H9 (cell line): Measurements from ENCODE around the gene OTOF. TPM values are rescaled to one million over a fixed set of nuclear protein-coding genes. Genes with fewer than 3 reads are reported as not detected.

Source experiments
- DNase-seq: peaks from one replicate; pipeline ENCODE4 v3.0.0-alpha.2; 2017
- H2AFZ ChIP-seq: one replicate; pipeline ENCODE4 v1.6.1; 2013; ENCODE audit warnings: mild to moderate bottlenecking, low read length, control low read depth, moderate library complexity
- H2AK5ac ChIP-seq: 2 replicates; pipeline ENCODE4 v1.6.1; 2013; ENCODE audit warnings: low read length, control low read depth, mixed read lengths; ENCODE audit not compliant: insufficient read length
- H2BK120ac ChIP-seq: one replicate; pipeline ENCODE4 v1.6.1; 2013; ENCODE audit warnings: low read depth, mild to moderate bottlenecking, low read length, control low read depth, inconsistent platforms; ENCODE audit not compliant: poor library complexity, severe bottlenecking
- H2BK12ac ChIP-seq: 2 replicates; pipeline ENCODE4 v1.6.1; 2013; ENCODE audit warnings: low read length, control low read depth, mixed read lengths, low read depth; ENCODE audit not compliant: insufficient read length
- H2BK15ac ChIP-seq: 2 replicates; pipeline ENCODE4 v1.6.1; 2013; ENCODE audit warnings: low read depth, low read length, control low read depth
- H2BK20ac ChIP-seq: one replicate; pipeline ENCODE4 v1.6.1; 2013; ENCODE audit warnings: low read depth, mild to moderate bottlenecking, low read length, control low read depth, inconsistent platforms; ENCODE audit not compliant: poor library complexity, severe bottlenecking
- H2BK5ac ChIP-seq: 2 replicates; pipeline ENCODE4 v1.6.1; 2013; ENCODE audit warnings: low read length, control low read depth, mixed read lengths; ENCODE audit not compliant: insufficient read length
- H3K14ac ChIP-seq: 2 replicates; pipeline ENCODE4 v1.6.1; 2013; ENCODE audit warnings: low read length, control low read depth; ENCODE audit not compliant: insufficient read depth
- H3K18ac ChIP-seq: 2 replicates; pipeline ENCODE4 v1.6.1; 2013; ENCODE audit warnings: low read depth, mild to moderate bottlenecking, mixed read lengths, low read length, control low read depth; ENCODE audit not compliant: insufficient read length
- H3K23ac ChIP-seq: 2 replicates; pipeline ENCODE4 v1.6.1; 2013; ENCODE audit warnings: low read length, control low read depth, mixed read lengths, low read depth; ENCODE audit not compliant: insufficient read length
- H3K23me2 ChIP-seq: 2 replicates; pipeline ENCODE4 v1.6.1; 2013; ENCODE audit warnings: low read depth, mild to moderate bottlenecking, mixed read lengths, low read length, control low read depth; ENCODE audit not compliant: insufficient read length, poor library complexity, severe bottlenecking
- H3K27ac ChIP-seq: 2 replicates; pipeline ENCODE4 v1.5.1; 2013; ENCODE audit warnings: low read length, control low read depth, mixed read lengths, low read depth; ENCODE audit not compliant: insufficient read length
- H3K27me3 ChIP-seq: 2 replicates; pipeline ENCODE4 v1.6.1; 2013; ENCODE audit warnings: low read length, control low read depth, inconsistent platforms; ENCODE audit not compliant: insufficient read depth
- H3K4ac ChIP-seq: 2 replicates; pipeline ENCODE4 v1.6.1; 2013; ENCODE audit warnings: low read depth, mild to moderate bottlenecking, control low read depth, inconsistent platforms, low read length, moderate library complexity
- H3K4me1 ChIP-seq: 2 replicates; pipeline ENCODE4 v1.6.1; 2013; ENCODE audit warnings: low read length, control low read depth, inconsistent platforms; ENCODE audit not compliant: insufficient read depth
- H3K4me2 ChIP-seq: 2 replicates; pipeline ENCODE4 v1.6.1; 2013; ENCODE audit warnings: low read length, control low read depth, mixed read lengths; ENCODE audit not compliant: insufficient read length, insufficient read depth
- H3K56ac ChIP-seq: 2 replicates; pipeline ENCODE4 v1.6.1; 2013; ENCODE audit warnings: low read depth, mild to moderate bottlenecking, mixed read lengths, low read length, control low read depth; ENCODE audit not compliant: insufficient read length
- H3K79me1 ChIP-seq: 2 replicates; pipeline ENCODE4 v1.6.1; 2013; ENCODE audit warnings: low read depth, mild to moderate bottlenecking, moderate library complexity, low read length, control low read depth, inconsistent platforms; ENCODE audit not compliant: insufficient read depth, poor library complexity, severe bottlenecking
- H3K79me2 ChIP-seq: 2 replicates; pipeline ENCODE4 v1.6.1; 2013; ENCODE audit warnings: low read length, control low read depth, inconsistent platforms; ENCODE audit not compliant: insufficient read depth
- H3K9ac ChIP-seq: 2 replicates; pipeline ENCODE4 v1.6.1; 2013; ENCODE audit warnings: low read length, control low read depth, mixed read lengths; ENCODE audit not compliant: insufficient read length; ENCODE audit errors: extremely low read depth
- H3K9me3 ChIP-seq: one replicate; pipeline ENCODE4 v1.6.1; 2013; ENCODE audit warnings: low read depth, low read length, inconsistent platforms; ENCODE audit not compliant: control insufficient read depth
- H3T11ph ChIP-seq: one replicate; pipeline ENCODE4 v1.6.1; 2013; ENCODE audit warnings: mild to moderate bottlenecking, low read length, control low read depth, inconsistent platforms
- H4K20me1 ChIP-seq: one replicate; pipeline ENCODE4 v1.6.1; 2013; ENCODE audit not compliant: control insufficient read depth, insufficient read length, insufficient read depth
- H4K5ac ChIP-seq: 2 replicates; pipeline ENCODE4 v1.6.1; 2013; ENCODE audit warnings: low read depth, mild to moderate bottlenecking, mixed read lengths, low read length, control low read depth; ENCODE audit not compliant: insufficient read length
- H4K8ac ChIP-seq: replicated peaks from 2 replicates; pipeline ENCODE4 v1.6.1; 2013; ENCODE audit warnings: low read length, control low read depth, mixed read lengths, low read depth; ENCODE audit not compliant: insufficient read length
- H4K91ac ChIP-seq: 2 replicates; pipeline ENCODE4 v1.6.1; 2013; ENCODE audit warnings: low read depth, mild to moderate bottlenecking, moderate library complexity, mixed read lengths, low read length, control low read depth; ENCODE audit not compliant: insufficient read length
- H3K27ac Mint-ChIP-seq, 3 experiments: 2 replicates in 2 of 3; 3 replicates in 1 of 3; pipeline ENCODE4 v1.8.0; 2020 to 2021; ENCODE audit warnings: mixed read lengths in 3 of 3, mild to moderate bottlenecking in 1 of 3, moderate library complexity in 1 of 3
- H3K27me3 Mint-ChIP-seq: 2 replicates; pipeline ENCODE4 v1.8.0; 2021; ENCODE audit warnings: low read depth, mild to moderate bottlenecking, moderate library complexity, mixed read lengths
- H3K36me3 Mint-ChIP-seq, 3 experiments: 2 replicates in 2 of 3; 3 replicates in 1 of 3; pipeline ENCODE4 v1.8.0; 2020 to 2021; ENCODE audit warnings: low read depth in 3 of 3, mixed read lengths in 3 of 3; ENCODE audit not compliant: insufficient read depth in 1 of 3
- H3K4me1 Mint-ChIP-seq, 2 experiments: 2 replicates each; pipeline ENCODE4 v1.8.0; 2020; ENCODE audit warnings: mixed read lengths in 2 of 2
- H3K4me3 Mint-ChIP-seq, 2 experiments: 2 replicates in 1 of 2; 3 replicates in 1 of 2; pipeline ENCODE4 v1.8.0; 2020 to 2021; ENCODE audit warnings: mild to moderate bottlenecking in 2 of 2, mixed read lengths in 2 of 2, moderate library complexity in 1 of 2
- H3K9me3 Mint-ChIP-seq, 2 experiments: 2 replicates in 1 of 2; 3 replicates in 1 of 2; pipeline ENCODE4 v1.8.0; 2020; ENCODE audit warnings: mild to moderate bottlenecking in 2 of 2, mixed read lengths in 2 of 2, moderate library complexity in 1 of 2
- CTCF ChIP-seq: fragments of 200-600 bp; sonication (generic); conservative IDR thresholded peaks from 3 replicates; pipeline ENCODE4 v1.8.0; 2021; ENCODE audit warnings: antibody characterized with exemption, mild to moderate bottlenecking
- WGBS: extraction: QIAGEN DNeasy Blood & Tissue Kit; methylation state at CpG from one replicate; pipeline ENCODE4 v1.1.7; 2013; ENCODE audit warnings: missing lambda C conversion rate, low lambda C conversion rate, mixed read lengths; ENCODE audit not compliant: insufficient read length; ENCODE audit errors: extremely low coverage; 5-methylcytosine and 5-hydroxymethylcytosine counted together
- total RNA-seq: library from RNA; stranded (reverse); gene quantifications from 2 replicates; pipeline ENCODE4 v1.2.1, GENCODE V29; 2021

OTOF gene
- total RNA-seq, 1 experiment from 2014 or later = 0.35 TPM

GRCh38 chr2:26519396-26520147 lies 41.6 kb upstream of the OTOF start:
- Histone ChIP-seq H4K20me1 (no peaks in the 10 kb centered on the region), H4K91ac (no peak overlapping the region), H3K9ac (no peak overlapping the region), H3K27me3 (no peaks in the 10 kb centered on the region), H4K8ac (no peak overlapping the region), H3K9me3 (no peaks in the 10 kb centered on the region), H2BK12ac (no peak overlapping the region), H3K4me1 (no peaks in the 10 kb centered on the region), H3K23ac (no peak overlapping the region), H3K56ac (no peak overlapping the region), H3K18ac (no peak overlapping the region), H3K79me1 (no peaks in the 10 kb centered on the region), H3T11ph (no peak overlapping the region), H3K4ac (no peak overlapping the region), H4K5ac (no peak overlapping the region), H3K23me2 (no peaks in the 10 kb centered on the region), H2AFZ (no peak overlapping the region), H3K79me2 (no peaks in the 10 kb centered on the region), H3K14ac (no peak overlapping the region), H2AK5ac (no peak overlapping the region), H3K4me2 (no peak overlapping the region), H2BK120ac (no peak overlapping the region), H2BK20ac (no peak overlapping the region), H3K27ac (no peak overlapping the region), H2BK5ac (no peak overlapping the region), H2BK15ac (no peak overlapping the region)
- peaks cover 18% of the 10 kb centered on the region for H3K27me3 Mint-ChIP-seq
- no peaks in the 10 kb centered on the region for H3K9me3 Mint-ChIP-seq
- no CpG with 5 or more reads among the region's 8 CpGs for WGBS
- H3K27ac Mint-ChIP-seq = no peak overlapping the region
- peaks cover 3 to 5% of the 10 kb centered on the region in 2 experiments; a peak in 2 of 4 replicates for H3K4me1 Mint-ChIP-seq
- TF ChIP-seq CTCF = no peak
- no peaks in the 10 kb centered on the region for H3K36me3 Mint-ChIP-seq
- no peak overlapping the region for H3K4me3 Mint-ChIP-seq
- no peak for DNase-seq
